HepG2 (cell line): ENCODE measurements around the gene CLBA1. TPM values are rescaled to one million over a fixed set of nuclear protein-coding genes. Genes with fewer than 3 reads are reported as not detected.

Experiments
- ATAC-seq: fragments of 200-7000 bp; cut with Tn5 transposase; 3 replicates; pipeline ENCODE4 v1.9.1; 2020; ENCODE audit warnings: mild to moderate bottlenecking, moderate library complexity
- BruUV-seq: library from RNA; stranded (reverse); fragments of 400-500 nt; replicated peaks from 2 replicates; lab custom pipeline; 2021; lab: Mats Ljungman, UMichigan
- CTCF ChIA-PET: fragments of 300-600 bp; formaldehyde crosslinking; extraction: SDS; loops from one replicate; lab custom pipeline; 2021; ENCODE audit warnings: low total read pairs, inconsistent platforms, low intra/inter-chr PET ratio; lab: Yijun Ruan, JAX
- POLR2A ChIA-PET: fragments of 350-600 bp; sonication (Branson Sonifier 250); formaldehyde crosslinking; loops from one replicate; lab custom pipeline; 2020; ENCODE audit warnings: antibody characterized with exemption, inconsistent platforms; lab: Yijun Ruan, JAX
- DNase-seq: peaks from one replicate; pipeline ENCODE4 v3.0.0-alpha.2; 2015; ENCODE audit warnings: low spot score
- FAIRE-seq: peaks from 3 replicates; lab custom pipeline; 2011; peaks lifted over from hg19 to GRCh38; lab: Jason Lieb, UNC
- H2AFZ ChIP-seq: one replicate; pipeline ENCODE4 v1.6.1; 2011; ENCODE audit warnings: low read length, inconsistent platforms
- H3K27ac ChIP-seq: fragments of 300-600 bp; 3 replicates; pipeline ENCODE4 v1.8.0; 2011; ENCODE audit warnings: mixed run types, mild to moderate bottlenecking, mixed read lengths, low read length, inconsistent platforms; ENCODE audit not compliant: insufficient read depth; ENCODE audit errors: extremely low read length
- H3K27me3 ChIP-seq, 2 experiments: fragments of 200-600 bp in 1 of 2; 2 replicates in 1 of 2; 3 replicates in 1 of 2; pipeline versions ENCODE4 v1.6.0 to v1.8.0; 2011; ENCODE audit warnings: low read length in 2 of 2, mild to moderate bottlenecking in 2 of 2, moderate library complexity in 2 of 2, inconsistent platforms in 1 of 2; ENCODE audit not compliant: insufficient read depth in 2 of 2, control insufficient read depth in 1 of 2
- H3K36me3 ChIP-seq, 2 experiments: fragments of 200-600 bp in 1 of 2; replicated peaks in 1 of 2; 2 replicates in 1 of 2; 3 replicates in 1 of 2; pipeline versions ENCODE4 v1.5.1 to v1.8.0; 2011; ENCODE audit warnings: low read length in 2 of 2, inconsistent platforms in 1 of 2; ENCODE audit not compliant: insufficient read depth in 2 of 2, control insufficient read depth in 1 of 2
- H3K4me1 ChIP-seq: 2 replicates; pipeline ENCODE4 v1.5.1; 2012; ENCODE audit warnings: low read length, inconsistent platforms; ENCODE audit not compliant: insufficient read depth
- H3K4me2 ChIP-seq: 2 replicates; pipeline ENCODE4 v1.6.0; 2011; ENCODE audit warnings: low read depth, low read length, inconsistent platforms
- H3K4me3 ChIP-seq, 3 experiments: fragments of 200-600 bp in 1 of 3; sonication (generic), shearing (Covaris generic) in 1 of 3; replicated peaks in 1 of 3; 2 replicates each; pipeline ENCODE4 v1.5.1; 2011 to 2016; ENCODE audit warnings: low read length in 3 of 3, inconsistent platforms in 2 of 3, low read depth in 2 of 3, mild to moderate bottlenecking in 2 of 3, control low read depth in 1 of 3, mixed read lengths in 1 of 3; ENCODE audit not compliant: insufficient read depth in 1 of 3
- H3K79me2 ChIP-seq: one replicate; pipeline ENCODE4 v1.6.1; 2011; ENCODE audit warnings: low read length, inconsistent platforms; ENCODE audit not compliant: insufficient read depth
- H3K9ac ChIP-seq: 2 replicates; pipeline ENCODE4 v1.6.0; 2011; ENCODE audit warnings: mild to moderate bottlenecking, low read depth, low read length, inconsistent platforms; ENCODE audit not compliant: insufficient read depth
- H3K9me3 ChIP-seq: 2 replicates; pipeline ENCODE4 v1.5.1; 2012; ENCODE audit warnings: mild to moderate bottlenecking, low read length
- H4K20me1 ChIP-seq: 2 replicates; pipeline ENCODE4 v1.6.0; 2011; ENCODE audit warnings: inconsistent platforms, mild to moderate bottlenecking, low read length, moderate library complexity; ENCODE audit not compliant: insufficient read depth
- FOSL2 ChIP-seq: sonication (generic); formaldehyde crosslinking; IDR thresholded peaks from 2 replicates; pipeline ENCODE4 v1.4.0; 2020; ENCODE audit warnings: missing genetic modification reagents
- FOXP1 ChIP-seq, 2 experiments: fragments of 450-650 bp in 1 of 2; IDR thresholded peaks; 2 replicates each; pipeline ENCODE4 v1.6.1; 2017 to 2018; ENCODE audit warnings: antibody characterized with exemption in 1 of 2
- GPBP1L1 ChIP-seq: sonication (generic); formaldehyde crosslinking; IDR thresholded peaks from 2 replicates; pipeline ENCODE4 v1.5.0; 2020; ENCODE audit warnings: mild to moderate bottlenecking, missing genetic modification reagents
- GTF2F1 ChIP-seq: fragments of 150-350 bp; IDR thresholded peaks from 2 replicates; pipeline ENCODE4 v1.6.1; 2014; ENCODE audit warnings: low read length
- SNAI1 ChIP-seq: sonication (generic); formaldehyde crosslinking; IDR thresholded peaks from 2 replicates; pipeline ENCODE4 v1.5.0; 2020; ENCODE audit warnings: mild to moderate bottlenecking, missing genetic modification reagents, borderline replicate concordance
- ZGPAT ChIP-seq: IDR thresholded peaks from 2 replicates; pipeline ENCODE4 v1.6.1; 2016; ENCODE audit warnings: mild to moderate bottlenecking
- ZNF251 ChIP-seq: sonication (generic); formaldehyde crosslinking; IDR thresholded peaks from 2 replicates; pipeline ENCODE4 v1.9.0; 2021; ENCODE audit warnings: mild to moderate bottlenecking, missing genetic modification reagents
- WGBS: methylation state at CpG from one replicate; pipeline ENCODE4 v1.1.6; 2017; ENCODE audit warnings: low lambda C conversion rate; 5-methylcytosine and 5-hydroxymethylcytosine counted together
- in situ Hi-C: cut with HindIII; loops from 2 replicates; pipeline ENCODE4 v1.10.0; 2017; ENCODE audit warnings: low pct_unique_long_range_greater_than_20kb; ENCODE audit not compliant: extremely low pct_ligation_motif_present
- intact Hi-C: fragments of 100-400 bp; cut with micrococcal nuclease; formaldehyde crosslinking; loops from one replicate; pipeline ENCODE4 v1.10.0; 2022; ENCODE audit not compliant: unreplicated experiment
- polyA plus RNA-seq, 8 experiments: library from polyadenylated mRNA; depleted of rRNA in 3 of 8; stranded (reverse) in 7 of 8; unstranded in 1 of 8; fragments of >200 nt; fragmentation: Illumina TruSeq in 4 of 8; extraction: Trizol in 4 of 8; gene quantifications; 2 replicates each; pipeline versions ENCODE4 v1.2.1 to v1.2.3, GENCODE V29; 2011 to 2016; ENCODE audit warnings: low read depth in 4 of 8, missing spikeins in 1 of 8, mixed read lengths in 1 of 8; ENCODE audit not compliant: insufficient read depth in 1 of 8
- total RNA-seq, 5 experiments: library from RNA; depleted of rRNA; stranded (reverse); fragments of >200 nt; fragmentation: Illumina TruSeq; extraction: Trizol; gene quantifications; 2 replicates each; pipeline ENCODE4 v1.2.3, GENCODE V29; 2016; ENCODE audit warnings: low read depth in 1 of 5

The CLBA1 gene
- total and polyA plus RNA-seq, 2 of the 13 experiments (the other 11 are each of a cell fraction or from before 2014, with no cell fraction given) = 1.2 to 1.4 TPM

GRCh38 chr14:104972301-104973134 lies 13.1 kb upstream of the CLBA1 start:
- DNase-seq = no peak
- in situ Hi-C loops = loop anchor here (5.0 kb wide), 1 partner anchor 75 kb away; no protein-coding TSS in a partner anchor
- Histone ChIP-seq H3K27me3 (peaks cover 17 to 91% of the 10 kb centered on the region in 2 experiments), H3K4me1 (peaks cover 41% of the 10 kb centered on the region), H3K36me3 (no peaks in the 10 kb centered on the region), H2AFZ (no peak overlapping the region), H3K27ac (no peak overlapping the region), H4K20me1 (no peaks in the 10 kb centered on the region), H3K4me2 (no peak overlapping the region), H3K4me3 (no peak overlapping the region), H3K9me3 (no peaks in the 10 kb centered on the region), H3K79me2 (no peaks in the 10 kb centered on the region), H3K9ac (no peak overlapping the region)
- 40% methylated on average over 3 of the region's 28 CpGs for WGBS
- TF ChIP-seq FOSL2 (peak; percentile 54), ZNF251 (CRISPR knock-in tag) (no peak), GPBP1L1 (CRISPR knock-in tag) (no peak), SNAI1 (CRISPR knock-in tag) (no peak), FOXP1 (IDR thresholded peaks at IDR 0.05) (no peak), FOXP1 (CRISPR knock-in tag; IDR thresholded peaks at IDR 0.05) (peak; percentile 75), ZGPAT (CRISPR knock-in tag) (no peak), GTF2F1 (no peak)
- BruUV-seq = no TSS peak
- intact Hi-C loops = no loop called here
- ATAC-seq = peak; percentile 4; the same call in 1 of the 3 replicates
- ChIA-PET POLR2A (interaction anchor here (0.8 kb wide), 1 partner anchor 73 kb away, joined by 3 read pairs; no protein-coding TSS in a partner anchor), CTCF (interaction anchor here (1.9 kb wide), 1 partner anchor 73 kb away, joined by 6 read pairs; no protein-coding TSS in a partner anchor)
- FAIRE-seq = no peak
